NCI-H1092 treated with DMSO at 0.1 percent for 48 hours (cell line): ENCODE data around the gene TMX2.
A peak's percentile ranks its signal among the peaks of the same experiment; 100 is the strongest.
"Not testable (repeated sequence)": the region's sequence is repeated elsewhere in the genome, so short reads cannot be mapped to it uniquely, and the experiment has no call there.

ENCODE experiments used
- DNase-seq: peaks from one replicate; lab custom pipeline; 2025; lab: John Stamatoyannopoulos, UW

TMX2 gene

DNA sequence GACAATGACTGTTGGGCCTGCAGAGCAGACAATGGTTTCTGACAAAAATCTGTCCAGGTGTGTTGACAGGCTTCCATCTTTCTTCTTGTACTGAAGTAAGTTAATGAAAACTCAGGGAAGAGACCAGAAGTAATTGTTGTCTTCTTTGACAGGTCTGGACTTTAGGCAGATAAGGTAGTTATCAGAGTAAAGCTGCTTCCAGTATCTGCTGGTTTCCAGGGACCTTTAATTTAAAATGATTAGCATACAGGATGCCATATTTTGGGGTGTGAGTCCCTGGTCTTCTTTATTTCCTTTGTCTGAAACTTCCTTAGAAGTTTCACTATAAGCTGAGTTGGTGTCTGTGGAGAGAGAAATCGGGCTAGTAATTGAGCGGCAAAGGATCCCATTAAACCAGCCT, 1.4 kb downstream of the TMX2 start:
- no peak for DNase-seq

DNA sequence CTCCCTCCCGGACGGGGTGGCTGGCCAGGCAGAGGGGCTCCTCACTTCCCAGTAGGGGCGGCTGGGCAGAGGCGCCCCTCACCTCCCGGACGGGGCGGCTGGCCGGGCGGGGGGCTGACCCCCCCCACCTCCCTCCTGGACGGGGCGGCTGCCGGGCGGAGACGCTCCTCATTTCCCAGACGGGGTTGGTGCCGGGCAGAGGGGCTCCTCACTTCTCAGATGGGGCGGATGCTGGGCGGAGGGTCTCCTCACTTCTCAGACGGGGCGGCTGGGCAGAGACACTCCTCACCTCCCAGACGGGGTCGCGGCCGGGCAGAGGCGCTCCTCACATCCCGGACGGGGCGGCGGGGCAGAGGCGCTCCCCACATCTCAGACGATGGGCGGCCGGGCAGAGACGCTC, 4.3 kb downstream of the TMX2 start:
- DNase-seq: not testable (repeated sequence)

DNA sequence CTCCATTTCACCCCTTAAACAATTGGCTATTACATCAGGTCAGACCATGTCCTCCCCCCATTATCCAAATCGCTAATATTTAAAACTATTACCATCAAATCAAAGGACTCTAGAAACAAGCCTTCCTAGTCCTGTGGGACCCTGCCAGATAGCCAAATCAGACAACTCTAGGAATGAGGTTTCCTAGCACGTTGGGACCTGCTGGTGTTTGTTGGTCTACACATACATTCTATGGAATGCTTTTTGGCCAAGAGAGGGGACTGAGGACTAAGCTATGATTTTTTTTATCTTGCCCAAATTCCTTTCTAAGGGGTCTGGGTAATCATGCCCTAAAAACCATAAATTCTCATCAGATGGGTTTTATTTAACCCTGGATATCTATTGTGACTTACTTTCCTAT, 14.8 kb downstream of the TMX2 start:
- DNase-seq: no peak

DNA sequence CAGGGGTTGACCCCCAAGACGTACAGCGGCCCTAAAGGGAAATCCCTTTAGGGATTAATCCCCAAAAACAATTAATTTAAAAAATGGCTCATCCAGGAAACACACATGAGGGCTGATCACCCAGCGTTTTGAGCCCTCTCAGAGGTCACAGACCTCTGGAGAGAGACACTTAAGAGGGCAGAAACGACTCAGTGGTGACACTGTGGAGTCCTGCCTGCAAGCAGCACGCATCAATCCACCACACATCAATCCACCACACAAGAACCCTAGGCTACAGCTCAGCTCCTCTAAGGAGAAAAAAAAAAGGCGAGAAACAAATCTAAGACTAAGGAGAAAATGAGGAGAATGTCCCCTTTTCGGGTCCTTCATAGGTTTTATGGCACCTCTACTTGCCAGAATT, 16.4 kb downstream of the TMX2 start:
- no peak for DNase-seq

DNA sequence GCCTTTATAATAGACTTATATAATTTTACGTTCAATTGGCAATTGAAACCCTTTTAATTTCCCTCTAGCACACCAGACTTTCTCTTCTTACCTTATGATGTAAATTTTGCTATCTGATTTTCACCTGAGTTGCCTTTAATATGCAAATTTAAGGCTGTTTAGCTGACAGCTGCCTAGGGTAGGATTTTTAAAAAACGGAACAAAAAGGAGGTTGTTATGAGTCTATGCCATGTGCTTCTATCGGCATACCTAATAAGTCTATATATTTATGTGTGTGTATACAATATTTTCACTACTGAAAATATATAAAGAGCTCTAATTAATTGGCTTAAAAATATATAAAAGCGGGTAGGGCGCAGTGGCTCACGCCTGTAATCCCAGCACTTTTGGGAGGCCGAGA, 17.1 kb downstream of the TMX2 start:
- DNase-seq: no peak

DNA sequence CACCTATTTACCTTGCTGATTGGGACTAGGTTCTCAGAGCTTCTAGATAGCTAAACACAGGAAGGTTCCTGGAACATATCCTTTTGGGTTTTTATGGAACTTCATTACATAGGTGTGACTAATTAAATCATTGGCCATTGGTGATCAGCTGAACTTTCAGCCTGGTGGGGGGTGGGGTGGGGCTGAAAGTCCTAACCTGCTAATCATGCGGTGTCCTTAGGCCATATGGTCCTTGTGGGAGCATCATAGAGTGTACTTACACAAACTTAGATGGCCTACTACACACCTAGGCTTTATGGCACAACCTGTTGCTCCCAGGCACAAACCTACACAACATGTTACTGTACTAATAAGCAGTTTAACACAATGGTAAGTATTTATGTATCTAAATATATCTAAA, 20.3 kb downstream of the TMX2 start:
- no peak for DNase-seq

DNA sequence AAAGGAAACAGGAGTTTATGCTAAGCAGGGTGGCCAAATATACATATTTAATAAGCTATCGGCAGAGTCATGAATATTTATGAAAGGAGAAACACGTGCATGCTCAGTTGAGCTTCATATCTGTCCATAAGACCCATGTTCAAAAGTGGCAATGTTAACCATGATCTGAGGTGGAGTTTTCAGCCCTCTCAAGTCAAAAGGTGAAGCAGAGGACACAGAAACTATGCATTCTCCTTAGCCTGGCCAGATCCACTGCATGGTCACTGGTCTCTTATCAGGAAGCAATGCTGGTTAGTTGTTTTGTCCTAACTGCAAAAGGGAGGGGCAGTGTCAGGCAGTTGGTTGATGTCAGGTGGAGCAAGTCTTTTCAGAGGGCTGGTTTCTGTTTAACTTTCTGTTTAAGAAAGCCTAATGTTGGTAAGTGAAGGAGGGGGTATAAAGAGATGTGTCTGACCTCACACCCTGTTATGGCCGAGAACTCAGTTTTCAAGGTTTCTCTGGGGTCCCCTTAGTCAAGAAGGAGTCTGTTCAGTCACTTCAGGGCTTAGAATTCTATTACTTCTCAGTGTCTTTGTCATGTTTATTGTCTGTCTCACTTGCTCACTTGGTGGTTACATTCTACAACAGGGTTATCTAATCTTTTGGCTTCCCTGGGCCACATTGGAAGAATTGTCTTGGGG, 23.4 kb downstream of the TMX2 start:
- no peak for DNase-seq

DNA sequence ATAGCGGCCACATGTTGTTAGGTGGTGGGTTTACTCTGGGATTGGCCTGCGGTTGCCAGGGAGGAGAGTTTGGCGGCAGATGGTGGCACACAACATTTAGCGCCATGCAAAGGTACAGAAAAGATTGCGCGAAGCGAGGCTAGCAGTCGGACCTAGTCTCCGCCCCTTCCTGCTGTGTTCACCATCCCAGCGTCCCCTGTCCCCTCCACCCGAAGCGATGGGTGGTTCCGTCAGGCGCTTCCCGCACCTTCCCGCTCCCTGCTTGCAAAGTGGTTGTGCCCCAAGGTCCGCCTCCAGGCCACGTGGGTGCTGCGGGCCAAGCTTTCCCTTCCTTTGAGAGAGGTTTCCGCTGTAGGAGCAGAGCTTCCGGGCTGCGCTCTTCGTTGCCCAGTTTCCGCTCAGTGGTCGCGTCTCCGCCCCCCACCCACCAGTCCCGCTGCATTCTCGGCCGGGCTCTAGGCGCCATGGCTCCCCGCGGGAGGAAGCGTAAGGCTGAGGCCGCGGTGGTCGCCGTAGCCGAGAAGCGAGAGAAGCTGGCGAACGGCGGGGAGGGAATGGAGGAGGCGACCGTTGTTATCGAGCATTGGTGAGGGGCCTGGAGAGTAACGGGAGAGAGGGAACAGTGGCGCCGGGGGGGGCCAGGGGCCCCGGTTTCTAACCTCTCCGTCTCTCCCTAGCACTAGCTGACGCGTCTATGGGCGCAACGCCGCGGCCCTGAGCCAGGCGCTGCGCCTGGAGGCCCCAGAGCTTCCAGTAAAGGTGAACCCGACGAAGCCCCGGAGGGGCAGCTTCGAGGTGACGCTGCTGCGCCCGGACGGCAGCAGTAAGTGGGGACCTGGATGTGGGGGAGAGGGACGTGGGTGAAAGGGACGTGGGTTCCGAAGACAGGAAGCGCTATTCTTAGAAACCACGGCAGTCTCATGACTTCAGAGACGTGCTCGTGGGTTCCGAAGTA, 29.0 kb downstream of the TMX2 start, which contains the start of gene SELENOH:
TSS of gene SELENOH (plus strand) at position 360 of the 955 bp plus-strand sequence. CDS start at position 465, 105 bp downstream.
- peak; percentile 99 for DNase-seq

DNA sequence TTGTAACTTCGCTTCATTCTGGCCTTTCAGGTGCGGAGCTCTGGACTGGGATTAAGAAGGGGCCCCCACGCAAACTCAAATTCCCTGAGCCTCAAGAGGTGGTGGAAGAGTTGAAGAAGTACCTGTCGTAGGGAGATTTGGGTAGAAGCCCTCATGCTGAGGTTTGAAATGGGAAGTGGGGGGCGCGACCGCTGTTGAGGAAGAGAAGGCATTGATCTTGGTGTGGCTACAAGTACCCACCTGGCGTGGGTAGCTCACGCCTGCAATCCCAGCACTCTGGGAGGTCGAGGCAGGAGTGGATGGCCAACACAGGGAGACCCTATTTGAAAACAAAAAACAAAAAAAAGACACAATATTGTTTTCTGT, 29.7 kb downstream of the TMX2 start:
- DNase-seq: no peak

DNA sequence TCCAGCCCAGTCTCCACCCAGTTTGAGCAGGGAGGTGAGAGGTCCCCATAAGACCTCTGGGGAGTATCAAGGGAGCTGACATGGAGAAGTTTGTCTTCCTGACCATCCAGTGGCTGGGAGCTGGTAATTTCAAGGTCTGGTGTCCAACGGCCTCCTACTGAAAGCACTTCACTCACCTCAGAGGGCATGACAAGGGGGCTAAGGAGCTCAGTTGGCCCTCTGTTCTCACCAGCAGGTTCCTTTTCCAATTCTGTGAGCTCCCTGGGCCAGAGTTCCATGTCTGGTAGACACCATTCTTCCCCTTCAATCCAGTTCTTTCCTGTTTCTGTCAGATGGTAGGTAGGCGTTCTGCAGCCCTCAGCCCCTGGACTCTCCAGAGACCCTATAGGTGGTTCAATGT, 32.0 kb downstream of the TMX2 start:
- no peak for DNase-seq

DNA sequence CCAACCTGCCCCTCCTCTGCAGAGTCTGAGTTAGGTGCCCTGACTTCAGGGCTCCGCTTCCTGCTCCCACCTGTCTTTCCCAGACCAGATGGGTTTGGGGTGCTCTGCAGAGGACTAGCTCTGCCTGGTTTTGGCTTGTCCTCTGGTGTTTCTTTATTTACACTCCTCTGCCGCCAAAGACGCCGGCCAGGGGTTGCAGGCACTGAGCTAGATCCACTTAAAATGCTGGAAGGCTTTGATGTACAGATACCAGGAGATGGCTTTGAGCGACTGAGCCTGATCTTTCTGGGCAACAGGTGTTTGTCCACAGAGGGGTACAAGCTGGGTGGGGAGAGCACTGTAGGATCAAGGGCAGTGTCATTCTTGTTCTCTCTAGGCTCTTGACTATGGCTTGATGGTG, 32.8 kb downstream of the TMX2 start:
- DNase-seq: no peak

DNA sequence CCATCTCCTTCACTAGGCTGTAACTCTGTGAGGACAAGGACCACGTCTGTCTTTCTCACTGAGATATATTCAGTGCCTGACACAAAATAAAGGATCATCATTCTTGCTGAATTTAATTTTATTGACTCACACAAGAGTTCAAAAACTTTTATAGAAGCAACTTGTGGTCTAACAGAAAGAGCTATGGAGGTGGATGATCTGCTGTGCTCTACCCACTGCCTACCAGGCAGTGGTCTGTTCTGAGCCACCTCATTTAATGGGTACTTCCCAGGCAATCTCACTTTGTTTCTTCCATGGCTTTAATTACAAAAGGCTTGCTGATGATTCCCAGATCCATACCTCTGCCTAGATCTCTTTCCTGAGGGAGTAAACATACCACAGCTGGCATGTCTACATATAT, 34.5 kb downstream of the TMX2 start:
- DNase-seq: no peak

DNA sequence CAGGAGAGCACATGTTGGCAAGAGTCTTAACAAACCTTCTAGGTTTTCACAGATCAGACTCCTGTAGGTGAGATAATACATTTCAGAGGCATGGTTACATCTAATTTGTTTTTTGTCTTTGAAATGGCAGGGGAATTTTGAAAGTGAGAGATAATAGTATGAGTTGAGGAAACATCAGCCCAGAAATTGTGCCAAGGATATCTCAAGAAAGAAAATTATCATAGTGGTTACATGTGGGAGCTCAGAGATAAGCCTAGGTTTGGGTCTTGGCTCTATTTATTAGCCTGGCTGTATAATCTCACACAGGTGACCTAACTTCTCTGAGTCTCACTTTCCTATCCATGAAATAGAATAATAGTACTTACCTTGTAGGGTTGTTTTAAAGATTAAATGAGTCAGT, 38.8 kb downstream of the TMX2 start:
- DNase-seq: no peak

DNA sequence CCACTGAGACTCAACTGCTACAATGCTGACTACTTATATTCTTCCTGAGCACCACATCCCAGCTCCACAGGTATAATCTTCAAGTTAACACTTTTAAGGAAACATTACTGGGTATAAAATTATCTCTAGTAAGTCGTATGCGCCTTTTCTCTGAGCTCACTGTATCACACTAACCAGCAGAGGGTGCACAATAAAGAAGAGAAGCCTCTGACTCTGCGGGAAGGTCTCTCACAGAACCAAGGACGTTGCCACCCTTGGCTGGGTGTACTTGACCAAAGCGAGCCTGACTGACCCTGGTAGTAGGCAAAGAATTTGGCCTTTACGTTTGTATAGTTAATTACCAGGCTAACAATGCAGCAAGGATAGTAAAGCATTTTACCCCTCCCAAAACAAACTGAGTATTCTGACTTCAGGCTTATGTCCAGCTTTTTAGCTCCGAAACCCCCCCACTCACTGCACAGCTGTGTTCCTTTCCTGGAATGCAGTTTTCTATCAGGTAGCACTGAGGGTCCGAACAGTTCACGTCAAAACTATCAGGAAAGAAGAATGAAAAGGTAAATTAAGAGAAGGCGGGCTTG, 39.4 kb downstream of the TMX2 start, which contains the start of gene BTBD18:
TSS of gene BTBD18 (minus strand) at position 144 of the 578 bp plus-strand sequence. CDS start 631 bp downstream, outside the sequence.
- no peak for DNase-seq

DNA sequence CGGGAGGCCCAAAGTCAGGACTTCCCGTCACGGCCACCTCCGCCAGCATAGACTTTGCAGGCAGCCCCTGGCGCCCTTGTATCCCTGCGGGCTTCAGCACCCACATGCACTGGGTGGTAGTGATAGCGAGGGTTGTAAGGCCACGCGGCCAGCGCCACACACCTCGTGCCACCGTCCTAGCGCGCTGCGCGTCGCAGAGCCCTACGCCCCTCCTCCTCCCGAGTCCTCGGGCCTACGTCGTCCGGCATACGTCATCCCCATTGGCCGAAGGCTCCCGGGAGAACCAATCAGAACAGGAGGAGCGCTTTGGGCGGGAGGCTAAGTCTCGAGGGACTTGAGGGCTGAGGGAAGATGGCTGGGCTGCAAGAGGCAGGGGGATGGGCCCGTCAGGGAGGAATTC, 40.6 kb downstream of the TMX2 start:
- no peak for DNase-seq

DNA sequence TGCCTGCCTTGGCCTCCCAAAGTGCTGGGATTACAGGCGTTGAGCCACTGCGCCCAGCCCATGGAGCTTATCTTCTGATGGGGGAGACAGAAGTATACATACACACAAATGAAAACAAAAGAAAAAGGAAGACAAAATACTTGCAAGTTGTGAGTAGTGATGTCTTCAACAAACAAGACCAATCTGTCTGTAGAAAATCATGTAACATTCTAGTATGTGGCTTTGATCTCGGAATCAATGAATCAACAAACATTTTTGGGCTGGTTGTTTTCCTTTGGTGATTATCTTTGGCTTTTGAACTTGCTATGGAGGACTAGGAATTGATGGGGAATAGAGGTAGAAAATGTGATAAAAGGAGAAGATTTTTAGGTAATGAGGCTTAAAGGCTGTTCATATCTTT, 45.8 kb downstream of the TMX2 start:
- DNase-seq: no peak

DNA sequence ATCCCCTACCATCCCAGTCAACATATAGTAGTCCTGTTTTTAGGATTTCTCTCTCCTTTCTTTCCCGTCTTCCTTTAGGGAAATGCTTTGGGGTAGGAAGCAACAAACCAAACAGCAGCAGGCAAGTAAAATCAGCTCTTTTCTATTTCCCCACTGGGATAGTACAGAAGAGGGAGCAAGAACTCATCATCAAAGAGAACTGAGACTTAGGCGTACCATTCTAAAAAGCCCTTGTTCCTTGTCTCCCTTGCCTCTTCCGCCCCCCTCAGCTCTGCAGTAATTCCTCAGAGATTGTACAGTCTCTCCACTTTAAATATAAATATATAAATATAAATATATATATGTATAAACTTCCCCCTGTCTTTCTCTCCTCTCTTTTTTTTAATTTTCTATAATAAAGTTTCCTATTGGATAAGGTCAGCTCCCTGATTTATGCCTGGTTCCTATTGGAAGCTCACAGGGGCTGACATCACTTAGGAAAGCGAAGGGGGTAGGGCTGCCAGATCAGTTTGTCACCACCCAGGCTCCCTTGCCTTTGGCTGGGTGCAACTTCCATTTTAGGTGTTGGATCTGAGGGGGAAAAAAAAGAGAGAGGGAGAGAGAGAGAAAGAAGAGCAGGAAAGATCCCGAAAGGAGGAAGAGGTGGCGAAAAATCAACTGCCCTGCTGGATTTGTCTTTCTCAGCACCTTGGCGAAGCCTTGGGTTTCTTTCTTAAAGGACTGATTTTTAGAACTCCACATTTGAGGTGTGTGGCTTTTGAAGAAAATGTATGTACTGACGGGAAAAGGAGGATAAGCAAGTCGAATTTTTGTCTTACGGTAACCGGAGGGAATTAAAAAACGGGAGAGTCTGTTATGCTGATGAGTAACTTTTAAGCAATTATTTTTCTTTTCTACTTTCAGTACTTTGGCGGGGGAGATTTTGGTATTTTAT, 49.2 kb downstream of the TMX2 start, which contains the start of gene CTNND1:
TSS of gene CTNND1 (plus strand) at position 502 of the 934 bp plus-strand sequence. CDS start 29,677 bp downstream, outside the sequence.
- peak; percentile 89 for DNase-seq

DNA sequence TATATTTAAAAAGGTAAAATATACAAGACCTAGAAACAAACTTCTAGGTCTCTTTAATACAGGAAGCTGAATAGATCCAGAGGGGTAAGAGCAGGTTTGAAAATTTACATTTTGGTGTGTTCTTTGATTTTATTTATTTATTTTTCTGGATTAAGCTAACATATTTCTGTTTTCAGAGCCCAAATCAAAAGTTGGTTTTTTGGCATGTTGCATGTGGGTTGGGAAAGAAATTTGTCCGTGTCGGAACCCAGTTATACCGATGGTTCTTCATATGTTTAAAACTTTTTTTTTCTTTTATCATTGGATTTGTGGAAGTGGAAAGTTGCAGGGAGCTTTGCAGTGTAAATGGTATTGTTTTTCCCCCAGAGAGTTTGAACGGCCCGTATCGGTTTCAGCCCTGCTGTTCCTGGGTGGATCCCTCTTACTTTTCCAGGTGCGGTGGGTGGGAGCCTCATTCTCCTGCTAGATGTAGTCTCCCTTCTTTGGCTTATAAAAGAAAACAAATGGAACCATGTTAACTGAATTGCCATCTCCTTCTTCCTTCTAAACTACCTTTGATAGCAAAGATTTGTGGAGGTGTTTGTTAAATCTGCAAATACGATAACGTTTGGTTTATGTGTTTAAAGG, 50.0 kb downstream of the TMX2 start:
- DNase-seq: no peak

DNA sequence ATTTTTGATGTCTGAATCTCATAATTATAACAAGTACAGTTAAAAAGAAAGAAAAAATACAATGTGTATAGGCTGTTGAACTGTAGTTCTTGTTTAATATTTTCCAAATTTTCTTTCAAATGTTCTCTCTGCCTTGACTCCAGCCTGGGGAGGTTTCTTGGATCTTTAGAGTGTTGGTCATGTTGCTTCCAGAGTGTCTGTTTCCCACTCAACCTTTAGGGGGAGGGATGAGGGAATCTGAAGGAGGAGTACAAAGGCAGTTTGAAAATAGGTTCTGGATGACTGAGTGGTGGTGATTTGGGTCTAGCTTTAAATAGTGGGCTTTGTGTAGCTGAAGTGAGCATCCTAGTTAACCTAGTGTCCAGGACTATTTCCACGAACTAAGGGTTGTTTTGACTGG, 51.2 kb downstream of the TMX2 start:
- DNase-seq: no peak

DNA sequence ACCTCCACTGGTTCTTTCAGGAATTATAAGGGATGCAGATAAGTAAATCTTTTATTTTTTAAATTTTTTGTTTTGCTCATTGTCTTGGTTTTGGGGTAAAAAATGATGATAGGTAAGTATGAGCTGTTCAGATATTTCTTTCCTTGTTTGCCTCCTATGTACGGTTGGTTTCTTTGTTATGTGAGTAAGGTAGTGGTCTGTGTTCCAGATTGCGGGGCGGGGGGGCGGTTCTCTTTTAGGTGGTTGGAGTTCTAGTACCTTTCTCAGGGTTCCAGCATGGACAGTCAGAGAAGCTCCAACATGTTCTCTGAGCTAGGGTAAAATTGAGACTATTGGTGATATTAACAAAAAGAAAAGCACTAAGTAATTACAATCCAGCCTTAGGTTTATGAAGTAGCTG, 51.6 kb downstream of the TMX2 start:
- no peak for DNase-seq

DNA sequence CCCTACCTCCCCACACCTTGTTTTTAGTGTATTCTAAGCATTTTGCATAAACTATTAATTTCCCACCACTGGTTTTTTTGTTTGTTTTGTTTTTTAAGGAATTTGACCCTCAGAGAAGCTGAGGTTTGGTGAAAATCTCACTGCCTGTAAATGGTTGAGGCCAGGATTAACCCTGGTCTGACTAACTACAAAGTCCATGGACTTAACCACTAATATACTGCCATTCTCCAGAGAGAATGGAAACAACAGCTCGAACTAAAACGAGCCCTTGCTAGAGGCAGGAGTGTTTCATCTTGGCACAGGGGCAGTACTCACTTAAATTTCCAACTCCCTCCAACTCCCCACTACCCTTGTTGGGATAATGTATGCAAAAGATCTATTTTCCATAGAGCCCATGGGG, 52.2 kb downstream of the TMX2 start:
- DNase-seq: no peak
